Measurements from ENCODE around the gene OR10AD1. TPM values are rescaled to one million over a fixed set of nuclear protein-coding genes. Genes with fewer than 3 reads are reported as not detected.
A peak's percentile ranks its signal among the peaks of the same experiment; 100 is the strongest.
"Not testable (repeated sequence)": the region's sequence is repeated elsewhere in the genome, so short reads cannot be mapped to it uniquely, and the experiment has no call there.

The OR10AD1 gene
- total RNA-seq (not detected), polyA plus RNA-seq (ENCODE audit: insufficient read depth, low read depth, low replicate concordance) (0.66 TPM)
- long read RNA-seq, donor 1: 0 reads
- long read RNA-seq, donor 2, partial matches to known transcripts: 0 of 1 reads
- long read RNA-seq, donor 2, other reads (novel, unspliced or antisense): 0 of 1 reads

- Histone ChIP-seq H3K27me3 (no peaks in the 10 kb centered on the region), H3K4me1 (peaks cover 5% of the 10 kb centered on the region), H3K27ac (no peak within 1 kb of the TSS), H3K4me3 (no peak within 1 kb of the TSS), H3K9me3 (no peaks in the 10 kb centered on the region), H3K36me3 (ENCODE audit: low read depth, missing control alignments) (no peaks in the 10 kb centered on the region)
- intact Hi-C loops (cut with DNase I; ENCODE audit: low total_unique reads): no loop called here
- TF ChIP-seq POLR2A (IDR thresholded peaks at IDR 0.05) (no peak), CTCF (IDR thresholded peaks at IDR 0.05) (no peak)
- 86 to 92% methylated on average over 4 of the region's 4 CpGs for WGBS, 2 donors
- no peak for DNase-seq
Measured at GRCh38 chr12:48203192-48203591, at the start of gene OR10AD1. OR10AD1 (minus strand) TSS chr12:48203292; CDS start chr12:48203292, 0 bp downstream.

GRCh38 chr12:48247181-48247966 lies 44.3 kb upstream of the OR10AD1 start:
- no peak for DNase-seq
- intact Hi-C loops (cut with DNase I; ENCODE audit: low total_unique reads): no loop called here
- WGBS, 2 donors: 58 to 86% methylated on average over 3 to 5 of the region's 5 CpGs
- no peaks in the 10 kb centered on the region for H3K9me3 ChIP-seq
- no peaks in the 10 kb centered on the region for H3K27me3 ChIP-seq
- H3K4me1 ChIP-seq: no peaks in the 10 kb centered on the region
- H3K4me3 ChIP-seq: no peak overlapping the region
- no peak for TF ChIP-seq CTCF (IDR thresholded peaks at IDR 0.05)
- TF ChIP-seq POLR2A (IDR thresholded peaks at IDR 0.05): no peak
- no peaks in the 10 kb centered on the region for H3K36me3 ChIP-seq (ENCODE audit: low read depth, missing control alignments)
- no peak overlapping the region for H3K27ac ChIP-seq

- Histone ChIP-seq H3K36me3 (ENCODE audit: low read depth, missing control alignments) (no peaks in the 10 kb centered on the region), H3K4me1 (peaks cover 7% of the 10 kb centered on the region), H3K27ac (peak overlapping the region; percentile 38 to 60), H3K9me3 (no peaks in the 10 kb centered on the region), H3K4me3 (no peak overlapping the region), H3K27me3 (no peaks in the 10 kb centered on the region)
- WGBS, 2 donors: 41 to 45% methylated on average over 3 of the region's 3 CpGs
- peak; percentile 60 for DNase-seq
- intact Hi-C loops (cut with DNase I; ENCODE audit: low total_unique reads): no loop called here
- TF ChIP-seq CTCF (IDR thresholded peaks at IDR 0.05) (no peak), POLR2A (IDR thresholded peaks at IDR 0.05) (no peak)
Measured at GRCh38 chr12:48237162-48237561, 34.1 kb upstream of the OR10AD1 start.

GRCh38 chr12:48235796-48236333 lies 32.8 kb upstream of the OR10AD1 start:
- Histone ChIP-seq H3K4me1 (peaks cover 7% of the 10 kb centered on the region), H3K27ac (peak overlapping the region; percentile 38 to 56), H3K9me3 (no peaks in the 10 kb centered on the region), H3K4me3 (no peak overlapping the region), H3K27me3 (no peaks in the 10 kb centered on the region), H3K36me3 (ENCODE audit: low read depth, missing control alignments) (no peaks in the 10 kb centered on the region)
- DNase-seq: peak; percentile 45
- 47 to 61% methylated on average over 4 of the region's 4 CpGs for WGBS, 2 donors
- TF ChIP-seq CTCF (IDR thresholded peaks at IDR 0.05) (no peak), POLR2A (IDR thresholded peaks at IDR 0.05) (no peak)
- intact Hi-C loops (cut with DNase I; ENCODE audit: low total_unique reads): no loop called here

GRCh38 chr12:48231169-48231958 lies 28.3 kb upstream of the OR10AD1 start:
- H3K36me3 ChIP-seq (ENCODE audit: low read depth, missing control alignments); H3K27me3 ChIP-seq; H3K27ac ChIP-seq; H3K4me3 ChIP-seq; H3K4me1 ChIP-seq; intact Hi-C loops (cut with DNase I; ENCODE audit: low total_unique reads); H3K9me3 ChIP-seq; DNase-seq: not testable (repeated sequence)
- WGBS, 2 donors: 87 to 94% methylated on average over 2 of the region's 2 CpGs

- H3K9me3 ChIP-seq; H3K27ac ChIP-seq; H3K27me3 ChIP-seq; H3K4me1 ChIP-seq; H3K36me3 ChIP-seq (ENCODE audit: low read depth, missing control alignments); H3K4me3 ChIP-seq; DNase-seq; intact Hi-C loops (cut with DNase I; ENCODE audit: low total_unique reads): not testable (repeated sequence)
- WGBS, 2 donors: 91 to 95% methylated on average over 3 of the region's 3 CpGs
Measured at GRCh38 chr12:48224533-48224932, 21.4 kb upstream of the OR10AD1 start.

Measured in testis (tissue), 5 donors.